WERI-Rb-1 (cell line): ENCODE results near the gene ADORA3.

ENCODE experiments used
- DNase-seq: peaks from one replicate; pipeline ENCODE4 v3.0.0-alpha.2; 2020
- H3K27ac ChIP-seq: fragments of 250-450 bp; sonication (Bioruptor Pico); 2 replicates; pipeline ENCODE4 v1.5.1; 2020; ENCODE audit warnings: mild to moderate bottlenecking, moderate library complexity
- H3K27me3 ChIP-seq: fragments of 250-450 bp; sonication (Bioruptor Pico); 2 replicates; pipeline ENCODE4 v1.5.1; 2021; ENCODE audit warnings: mild to moderate bottlenecking, low read depth, moderate library complexity; ENCODE audit not compliant: insufficient read depth, severe bottlenecking
- H3K36me3 ChIP-seq: fragments of 250-450 bp; sonication (Bioruptor Pico); 2 replicates; pipeline ENCODE4 v1.5.1; 2020; ENCODE audit warnings: mild to moderate bottlenecking, moderate library complexity
- H3K4me3 ChIP-seq: 2 replicates; pipeline ENCODE4 v1.5.1; 2011; ENCODE audit warnings: low read depth, mild to moderate bottlenecking, control low read depth, low read length
- H3K9me3 ChIP-seq: fragments of 250-450 bp; sonication (Bioruptor Pico); 2 replicates; pipeline ENCODE4 v1.5.1; 2021; ENCODE audit warnings: mild to moderate bottlenecking, moderate library complexity; ENCODE audit not compliant: severe bottlenecking
- TF ChIP-seq, protein P1 (sequence below): IDR thresholded peaks from 2 replicates; pipeline ENCODE4 v1.5.1; 2011; ENCODE audit warnings: low read depth, mild to moderate bottlenecking, control low read depth, inconsistent platforms, low read length

Gene ADORA3

DNA sequence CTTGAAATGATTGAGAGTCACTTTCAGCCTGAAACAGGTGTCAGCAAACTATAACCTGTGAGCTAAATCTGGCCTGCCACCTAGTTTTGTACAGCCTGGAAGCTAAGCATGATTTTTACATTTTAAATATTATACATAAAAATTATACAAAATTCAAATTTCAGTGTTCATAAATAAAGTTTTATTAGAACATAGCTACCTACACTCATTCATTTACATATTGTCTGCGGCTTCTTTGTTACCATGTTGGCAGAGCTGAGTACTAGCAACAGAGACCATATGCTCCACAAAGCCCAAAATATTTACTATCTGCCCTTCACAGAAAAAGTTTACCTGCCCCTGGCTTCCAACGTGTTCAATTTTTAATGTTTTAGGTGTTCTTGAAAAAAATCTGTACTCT is 37.7 kb downstream of the ADORA3 start:
- TF ChIP-seq, protein P1, sequence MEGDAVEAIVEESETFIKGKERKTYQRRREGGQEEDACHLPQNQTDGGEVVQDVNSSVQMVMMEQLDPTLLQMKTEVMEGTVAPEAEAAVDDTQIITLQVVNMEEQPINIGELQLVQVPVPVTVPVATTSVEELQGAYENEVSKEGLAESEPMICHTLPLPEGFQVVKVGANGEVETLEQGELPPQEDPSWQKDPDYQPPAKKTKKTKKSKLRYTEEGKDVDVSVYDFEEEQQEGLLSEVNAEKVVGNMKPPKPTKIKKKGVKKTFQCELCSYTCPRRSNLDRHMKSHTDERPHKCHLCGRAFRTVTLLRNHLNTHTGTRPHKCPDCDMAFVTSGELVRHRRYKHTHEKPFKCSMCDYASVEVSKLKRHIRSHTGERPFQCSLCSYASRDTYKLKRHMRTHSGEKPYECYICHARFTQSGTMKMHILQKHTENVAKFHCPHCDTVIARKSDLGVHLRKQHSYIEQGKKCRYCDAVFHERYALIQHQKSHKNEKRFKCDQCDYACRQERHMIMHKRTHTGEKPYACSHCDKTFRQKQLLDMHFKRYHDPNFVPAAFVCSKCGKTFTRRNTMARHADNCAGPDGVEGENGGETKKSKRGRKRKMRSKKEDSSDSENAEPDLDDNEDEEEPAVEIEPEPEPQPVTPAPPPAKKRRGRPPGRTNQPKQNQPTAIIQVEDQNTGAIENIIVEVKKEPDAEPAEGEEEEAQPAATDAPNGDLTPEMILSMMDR: no peak
- H3K9me3 ChIP-seq: no peaks in the 10 kb centered on the region
- H3K36me3 ChIP-seq: peaks cover 11% of the 10 kb centered on the region
- no peak overlapping the region for H3K27ac ChIP-seq
- no peak for DNase-seq
- H3K4me3 ChIP-seq: no peak overlapping the region
- no peaks in the 10 kb centered on the region for H3K27me3 ChIP-seq

DNA sequence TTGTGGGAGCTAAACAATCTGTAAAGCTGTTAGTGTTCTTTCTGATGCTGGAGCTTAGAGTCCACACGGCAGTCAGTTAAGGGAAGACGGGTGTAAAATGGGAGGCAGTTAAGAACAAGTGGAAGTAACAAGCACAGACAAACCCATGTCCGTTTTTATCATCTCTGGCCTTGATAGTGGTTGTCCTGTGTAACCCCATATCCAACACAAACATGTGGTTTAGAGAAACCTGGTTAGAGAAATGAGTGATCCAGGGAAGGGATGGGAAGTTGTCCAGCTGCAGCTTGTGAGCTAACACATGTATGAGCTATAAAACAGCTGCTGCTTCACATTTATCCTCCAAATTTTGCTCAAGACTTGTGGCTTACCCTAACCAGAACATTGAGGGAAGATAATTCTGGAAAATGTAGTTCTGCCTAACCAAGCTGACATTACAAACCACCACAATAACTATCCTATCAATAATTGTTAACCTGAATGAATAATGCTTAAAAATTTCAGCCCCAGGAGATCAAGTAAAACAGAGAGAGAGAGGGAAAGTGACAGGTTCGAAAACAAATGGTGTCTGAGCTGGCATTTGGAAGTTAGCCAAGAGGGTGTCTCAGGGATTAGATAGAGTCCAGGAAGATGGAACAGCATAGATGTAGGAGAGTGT is 40.3 kb downstream of the ADORA3 start:
- Histone ChIP-seq H3K36me3 (peaks cover 34% of the 10 kb centered on the region), H3K4me3 (no peak overlapping the region), H3K27me3 (no peaks in the 10 kb centered on the region), H3K27ac (no peak overlapping the region), H3K9me3 (no peaks in the 10 kb centered on the region)
- no peak for DNase-seq
- TF ChIP-seq, protein P1: no peak

DNA sequence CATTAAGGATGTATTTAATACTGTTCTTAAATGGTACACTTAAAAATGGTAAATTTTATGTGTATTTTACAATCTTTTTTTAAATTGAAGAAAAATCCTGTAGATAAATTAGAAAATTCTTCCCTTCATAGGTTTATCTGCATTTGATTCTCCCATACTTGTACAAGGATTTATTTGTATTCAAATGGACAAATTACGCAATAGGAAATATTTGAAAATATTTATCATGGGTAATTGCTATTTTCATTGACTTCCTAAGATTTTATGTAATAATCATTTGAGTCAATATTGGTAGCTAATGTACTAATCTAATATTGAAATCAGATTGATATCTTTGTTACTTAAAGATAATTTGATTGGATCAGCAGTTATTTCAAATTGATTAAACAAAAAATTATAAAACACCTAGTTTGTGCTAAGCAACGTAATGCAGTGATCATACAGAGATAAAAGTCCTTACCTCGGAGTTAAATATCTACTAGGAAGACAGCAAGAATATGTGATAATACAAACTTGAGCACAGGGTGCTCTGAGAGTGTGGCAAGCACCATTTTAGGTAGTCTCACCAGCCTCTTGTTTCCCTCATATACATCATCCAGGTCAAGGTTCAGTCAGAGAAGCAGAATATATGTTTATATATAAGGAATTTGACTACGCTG is 40.9 kb downstream of the ADORA3 start:
- TF ChIP-seq, protein P1: no peak
- DNase-seq: no peak
- Histone ChIP-seq H3K36me3 (peaks cover 41% of the 10 kb centered on the region), H3K4me3 (no peak overlapping the region), H3K27ac (no peak overlapping the region), H3K27me3 (no peaks in the 10 kb centered on the region), H3K9me3 (no peaks in the 10 kb centered on the region)

- no peaks in the 10 kb centered on the region for H3K27me3 ChIP-seq
- no peak overlapping the region for H3K27ac ChIP-seq
- no peak for DNase-seq
- H3K9me3 ChIP-seq: no peaks in the 10 kb centered on the region
- peaks cover 48% of the 10 kb centered on the region for H3K36me3 ChIP-seq
- TF ChIP-seq, protein P1: no peak
- H3K4me3 ChIP-seq: no peak overlapping the region
Measured at GRCh38 chr1:111461765-111462164, 41.7 kb downstream of the ADORA3 start.

GRCh38 chr1:111455642-111456031 is 47.8 kb downstream of the ADORA3 start:
- no peaks in the 10 kb centered on the region for H3K9me3 ChIP-seq
- H3K27ac ChIP-seq: no peak overlapping the region
- H3K36me3 ChIP-seq: peaks cover 68% of the 10 kb centered on the region
- no peaks in the 10 kb centered on the region for H3K27me3 ChIP-seq
- TF ChIP-seq, protein P1: no peak
- no peak overlapping the region for H3K4me3 ChIP-seq
- DNase-seq: no peak
